Measurements from ENCODE around the gene HOXA6.

HOXA6 gene

DNA sequence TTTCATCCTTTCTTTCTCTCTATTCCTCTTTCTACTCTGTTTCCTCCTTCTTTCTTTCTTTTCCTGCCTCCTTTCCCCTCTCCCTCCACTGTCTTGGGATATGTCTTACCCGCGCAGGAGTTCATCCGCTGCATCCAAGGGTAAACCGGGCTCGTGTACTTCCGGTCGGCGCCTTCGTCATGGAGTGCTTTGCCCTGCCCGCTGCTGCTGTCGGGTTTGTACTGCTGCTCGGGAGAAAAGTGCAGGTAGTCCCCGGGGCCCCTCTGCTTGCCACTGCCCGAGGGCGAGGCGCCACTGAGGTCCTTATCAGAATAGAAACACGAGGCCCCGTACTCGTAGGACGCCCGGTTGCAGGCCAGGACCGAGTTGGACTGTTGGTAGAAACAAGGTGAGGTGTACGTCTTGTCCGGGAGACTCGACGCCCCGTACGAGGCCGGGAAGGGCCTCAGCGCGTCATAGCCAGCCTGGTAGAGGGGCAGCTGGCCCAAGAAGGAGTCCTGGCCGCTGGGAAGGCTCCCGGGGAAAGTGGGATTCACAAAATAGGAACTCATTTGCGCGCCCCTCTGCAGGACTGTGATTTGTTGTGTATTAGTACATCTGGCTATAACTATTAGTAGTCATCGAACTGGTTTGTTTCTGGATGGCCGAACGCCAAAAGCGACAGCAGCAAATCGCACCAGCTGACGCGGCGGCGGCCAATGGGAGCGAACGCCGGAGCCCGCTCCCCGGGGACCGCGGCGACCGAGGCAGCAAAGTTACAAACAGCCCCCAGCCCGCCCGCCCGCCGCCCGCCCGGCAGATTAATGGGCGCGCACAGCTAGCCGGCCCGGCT lies at the start of gene HOXA6:
Gene HOXA6 (minus strand): TSS at position 576 of the 832 bp plus-strand sequence. CDS start 25 bp downstream, at position 551.
- DNase-seq (ENCODE audit: low spot score): no peak

GRCh38 chr7:27196287-27196767 lies 48.8 kb upstream of the HOXA6 start:
- peak; percentile 68 for DNase-seq (ENCODE audit: low spot score)

- DNase-seq (ENCODE audit: low spot score): no peak
Measured at GRCh38 chr7:27194686-27195379, 47.3 kb upstream of the HOXA6 start.

DNA sequence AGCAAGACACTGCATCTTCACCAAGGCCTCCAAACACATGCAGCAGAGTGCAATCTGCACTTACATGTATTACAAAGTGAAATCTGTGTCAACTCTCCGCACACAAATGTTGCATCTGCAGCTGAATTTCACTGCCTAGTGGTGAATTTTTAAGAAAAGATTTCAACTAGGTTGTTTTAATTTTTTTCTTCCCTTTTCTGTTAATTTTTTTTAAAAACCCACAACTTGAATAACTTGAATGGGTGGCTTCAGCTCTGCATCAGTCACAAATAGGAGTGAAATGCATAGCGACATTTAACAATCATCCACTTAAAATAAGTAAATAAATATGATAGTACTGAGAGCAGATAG lies 46.4 kb upstream of the HOXA6 start:
- no peak for DNase-seq (ENCODE audit: low spot score)

- no peak for DNase-seq (ENCODE audit: low spot score)
Measured at GRCh38 chr7:27193335-27194001, 45.9 kb upstream of the HOXA6 start.

DNA sequence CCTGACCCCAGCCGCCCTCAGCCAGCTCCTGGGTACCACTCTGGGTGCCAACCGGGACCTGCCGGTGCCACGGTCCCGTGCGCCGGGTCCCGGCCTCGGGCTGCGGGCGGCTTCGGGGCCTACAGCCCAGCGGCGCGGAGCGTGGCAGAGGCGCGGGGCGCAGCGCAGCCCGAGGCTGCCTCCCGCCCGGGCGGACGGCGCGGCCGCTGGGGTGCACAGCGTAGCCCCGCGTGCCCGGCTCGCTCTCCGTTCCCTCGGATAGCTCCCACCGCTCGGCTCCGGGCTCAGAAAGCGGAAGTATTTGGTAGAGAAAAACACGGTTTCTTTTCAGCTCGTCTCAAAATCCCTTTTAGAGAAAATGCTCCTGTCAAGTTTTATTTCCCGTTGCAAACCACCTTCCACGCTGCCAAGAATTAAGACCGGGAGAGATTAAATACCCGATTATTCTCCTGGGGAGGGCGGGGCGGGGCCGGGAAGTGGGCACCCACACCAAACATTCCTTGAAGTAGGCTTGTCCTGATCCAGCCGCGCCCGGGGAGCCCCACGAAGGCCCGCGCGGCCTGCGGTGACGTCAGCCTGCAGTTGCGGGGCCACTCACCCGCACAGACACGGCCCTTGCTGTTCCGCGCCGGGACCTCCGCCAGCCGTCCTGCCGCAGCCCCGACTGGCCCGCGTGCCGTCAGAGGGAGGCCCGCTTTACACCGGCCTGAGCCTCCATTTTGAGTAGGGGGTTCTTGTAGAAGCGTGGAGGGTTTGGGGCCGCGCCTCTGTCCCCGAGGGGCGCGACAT lies 45.2 kb upstream of the HOXA6 start:
- no peak for DNase-seq (ENCODE audit: low spot score)

DNA sequence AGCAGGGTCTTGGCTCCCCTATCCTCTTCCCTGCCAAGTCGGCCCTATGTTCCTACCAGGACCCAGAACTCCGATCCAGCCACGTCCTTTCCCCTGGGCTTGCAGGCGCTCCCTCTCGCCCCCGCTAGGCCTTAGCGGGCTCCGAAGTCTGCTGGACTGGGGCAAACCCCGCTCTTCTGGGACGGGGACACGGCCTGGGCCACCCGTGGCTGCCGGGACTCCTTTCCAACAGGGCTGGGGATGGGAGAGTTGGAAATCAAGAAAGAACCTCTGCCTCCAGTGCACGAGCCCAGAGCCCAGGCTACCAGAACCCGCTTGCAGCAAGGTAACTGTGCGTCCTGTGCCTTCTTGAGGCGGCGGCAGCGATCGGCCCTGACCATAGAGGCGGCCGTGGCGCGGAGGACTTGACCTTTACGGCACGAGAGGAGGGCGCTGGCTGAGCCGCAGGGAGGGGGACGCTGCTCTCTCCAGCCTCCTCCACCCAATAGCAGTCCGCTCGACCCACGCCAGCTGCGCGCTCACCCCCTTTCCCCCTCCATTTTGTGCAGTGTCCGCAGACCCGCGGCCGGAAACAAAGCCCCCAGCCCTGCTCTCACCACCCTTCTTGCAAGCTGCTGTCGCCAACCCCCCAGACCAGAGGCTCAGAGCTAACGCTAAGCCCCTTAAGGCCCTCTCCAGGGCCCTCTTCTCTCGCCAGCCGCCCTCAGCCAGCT lies 44.4 kb upstream of the HOXA6 start:
- no peak for DNase-seq (ENCODE audit: low spot score)

GRCh38 chr7:27191161-27191731 lies 43.7 kb upstream of the HOXA6 start:
- no peak for DNase-seq (ENCODE audit: low spot score)

DNA sequence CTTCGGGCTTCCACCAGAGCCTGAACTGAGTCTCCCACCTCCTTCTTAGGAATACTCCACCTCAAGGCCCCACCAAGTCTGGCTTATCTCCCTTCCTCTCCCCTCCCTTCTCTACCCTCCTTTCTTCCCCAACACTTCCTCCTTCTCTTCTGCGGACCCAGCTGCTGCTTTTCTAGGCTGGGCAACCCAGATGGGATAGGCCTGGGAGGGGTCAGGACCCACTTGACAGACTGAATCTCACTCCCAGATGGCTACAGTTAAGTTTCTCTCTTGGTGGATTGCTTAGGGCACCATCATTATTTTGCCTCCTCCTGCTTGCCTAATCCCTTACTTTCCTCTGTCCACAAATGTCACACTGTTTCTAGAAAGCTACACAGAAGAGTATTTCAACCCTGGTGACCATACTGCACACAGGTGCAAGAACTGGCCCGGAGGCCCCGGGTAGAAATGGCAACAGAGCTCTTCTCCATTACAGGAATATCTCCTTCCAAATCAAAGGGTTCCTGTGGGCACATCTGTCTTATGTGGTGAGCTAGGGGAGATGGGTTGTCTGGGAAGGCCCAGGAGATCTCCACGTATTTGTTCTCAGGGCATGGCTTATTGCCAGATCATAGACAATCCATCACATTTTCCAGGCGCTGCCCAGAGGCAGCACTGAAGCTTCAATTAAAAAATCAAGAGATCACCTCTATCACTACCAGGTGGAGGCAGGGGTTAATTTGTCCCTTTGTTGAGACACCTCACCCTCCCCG lies 42.6 kb upstream of the HOXA6 start:
- DNase-seq (ENCODE audit: low spot score): no peak

DNA sequence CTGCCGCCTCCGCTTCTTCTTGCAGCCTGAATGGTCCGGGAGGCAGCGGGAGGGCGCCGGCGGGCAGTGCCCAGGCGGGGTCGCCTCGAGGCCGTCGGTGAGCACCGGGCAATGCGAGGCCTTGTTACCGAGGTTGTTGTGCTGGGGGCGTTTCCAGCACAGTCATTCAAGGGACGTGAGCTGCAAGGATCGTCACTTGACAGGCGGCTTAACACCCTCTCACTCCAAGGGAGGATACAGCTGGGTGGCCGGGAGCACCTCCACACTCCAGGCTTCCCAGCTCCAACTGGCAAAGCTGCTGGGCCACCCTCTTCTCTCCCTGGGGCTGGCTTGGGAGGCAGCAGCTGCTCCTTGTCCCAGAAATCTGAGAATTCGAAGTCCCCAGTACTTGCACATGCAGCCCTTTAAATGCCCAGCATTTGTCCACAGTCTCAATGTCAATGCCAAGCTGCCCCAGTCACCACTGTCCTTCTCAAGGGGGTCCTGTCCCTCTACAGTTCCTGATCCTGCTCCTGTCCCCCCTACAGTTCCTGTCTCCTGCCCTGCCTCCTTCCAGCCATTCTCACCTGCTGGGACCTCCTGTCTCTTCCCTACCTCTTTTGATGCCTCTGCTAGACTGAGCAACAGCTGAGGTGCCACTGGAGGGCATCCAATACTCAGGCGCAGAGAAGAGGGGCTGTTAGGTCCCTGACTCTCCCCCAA lies 41.9 kb upstream of the HOXA6 start:
- DNase-seq (ENCODE audit: low spot score): no peak

DNA sequence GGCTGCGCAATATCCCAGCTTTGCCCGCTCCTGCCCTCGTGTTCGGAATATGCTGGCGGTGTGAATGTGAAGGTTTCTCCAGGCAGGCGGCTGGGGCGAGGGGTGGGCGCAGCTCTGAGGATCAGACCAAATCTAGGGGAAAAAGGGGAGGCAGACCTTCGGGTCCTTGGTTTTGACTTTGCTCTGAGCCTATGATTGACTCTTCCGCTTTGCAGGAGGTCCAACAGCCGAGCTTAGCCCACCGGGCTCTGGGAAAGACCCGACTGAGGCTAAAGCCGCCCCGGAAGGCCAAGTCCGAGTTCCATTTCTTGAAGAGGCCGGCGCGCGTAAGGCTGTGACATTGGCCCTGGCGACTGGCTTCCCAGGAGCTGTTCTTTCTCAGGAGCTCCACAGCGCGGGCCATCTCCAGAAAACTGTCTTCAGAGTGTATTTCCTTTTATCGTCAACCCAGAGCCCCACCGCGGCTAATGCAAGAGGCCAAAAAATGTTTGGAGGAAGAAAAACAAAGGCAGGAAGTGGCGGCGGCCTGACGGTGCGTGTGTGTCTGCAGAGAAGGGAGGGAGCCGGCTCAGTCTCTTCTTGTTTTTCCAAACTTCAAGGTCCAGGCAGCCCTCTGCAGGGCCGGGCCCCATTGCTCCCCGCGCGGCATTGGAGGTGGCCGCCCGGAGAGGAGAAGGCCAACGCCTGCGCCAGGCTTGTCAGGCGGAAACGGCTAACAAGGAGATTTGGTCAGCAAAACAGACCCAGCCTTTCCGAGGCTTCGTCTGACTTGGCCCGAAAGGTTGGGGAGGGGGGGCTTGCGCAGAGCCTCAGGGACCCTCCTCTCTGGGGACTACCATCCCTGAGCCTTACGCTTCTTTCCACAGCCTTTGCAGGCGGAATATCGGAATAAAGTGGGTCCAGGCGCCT lies 41.1 kb upstream of the HOXA6 start:
- no peak for DNase-seq (ENCODE audit: low spot score)

DNA sequence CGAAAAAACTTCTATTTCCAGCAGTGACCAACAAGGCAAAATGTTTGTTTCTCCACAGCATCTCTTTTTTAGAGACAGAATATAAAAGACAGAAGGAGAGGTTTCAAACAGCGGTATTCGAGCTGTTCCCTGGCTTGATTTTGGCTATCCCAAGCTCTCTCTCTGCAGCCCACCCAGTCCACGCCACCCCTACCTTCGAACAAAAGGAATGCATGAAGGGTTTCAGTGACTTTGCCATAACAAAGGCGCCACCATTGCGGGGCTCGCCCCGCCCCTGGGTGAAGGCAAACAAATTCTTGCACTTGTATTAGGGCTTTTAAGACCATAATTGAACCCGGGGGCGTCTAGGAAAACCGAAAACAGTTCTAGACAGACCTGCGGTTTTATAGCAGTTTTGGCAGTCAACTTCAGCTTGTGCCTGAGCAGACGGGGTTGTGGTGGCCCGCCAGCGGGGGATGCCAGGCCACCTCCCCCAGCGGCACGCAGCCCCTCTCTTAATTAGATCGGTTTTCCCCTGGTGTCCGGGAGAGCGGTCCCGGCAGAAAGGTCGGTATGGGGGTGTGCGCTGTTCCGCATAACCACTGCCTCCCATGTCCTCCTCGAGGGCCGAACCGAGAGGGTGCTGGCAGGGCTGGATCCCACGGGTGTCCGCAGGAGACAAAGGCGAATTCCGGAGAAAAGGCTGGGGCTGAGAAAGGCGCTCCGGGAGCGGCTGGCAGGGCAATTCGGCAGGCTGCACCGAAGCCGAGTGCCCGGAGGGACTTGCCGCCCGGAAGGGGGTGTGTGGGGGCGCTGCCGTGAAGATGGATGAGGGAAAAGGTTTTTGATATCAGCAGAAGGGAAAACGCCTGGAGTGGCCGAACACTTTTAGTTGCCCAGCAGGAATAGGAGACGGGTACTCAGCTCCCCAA lies 40.2 kb upstream of the HOXA6 start:
- DNase-seq (ENCODE audit: low spot score): no peak

DNA sequence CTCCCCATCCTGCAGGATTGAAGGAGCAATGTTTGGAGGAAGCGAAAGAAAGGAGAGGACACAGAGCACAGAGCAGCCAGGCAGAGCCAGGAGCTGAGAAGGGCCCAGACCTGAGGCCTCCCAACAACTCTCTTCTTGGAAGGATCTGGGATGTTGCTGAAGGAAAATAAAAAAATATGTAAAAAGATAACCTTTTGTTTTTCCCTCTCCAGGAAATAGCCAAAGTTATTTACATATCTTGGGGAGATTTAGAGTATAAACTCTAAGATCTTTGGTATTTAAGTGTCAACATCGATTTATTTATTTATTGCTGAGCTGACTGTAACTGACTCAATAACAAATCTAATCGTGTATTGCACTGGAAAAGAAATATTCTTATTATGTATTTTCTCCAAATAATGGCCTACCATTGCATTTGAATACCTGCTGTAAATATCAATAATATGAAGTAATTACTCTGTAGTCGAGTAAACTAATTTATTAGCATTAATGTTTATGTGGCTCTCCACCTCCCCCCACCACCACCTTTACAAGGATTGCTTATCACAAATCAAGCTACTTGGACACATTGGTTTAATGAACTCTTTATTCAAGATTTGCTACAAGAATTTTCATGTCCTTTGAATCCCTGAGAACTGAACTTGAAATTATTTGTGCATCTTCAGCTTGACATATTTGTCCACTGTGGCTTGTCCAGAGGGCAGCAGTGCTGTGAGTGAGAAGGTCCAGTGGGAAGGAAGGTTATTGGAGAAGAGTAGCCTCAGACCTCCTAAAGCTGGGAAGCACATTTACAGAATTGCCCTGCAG lies 39.3 kb upstream of the HOXA6 start:
- DNase-seq (ENCODE audit: low spot score): no peak

GRCh38 chr7:27185854-27186667 lies 38.5 kb upstream of the HOXA6 start:
- DNase-seq (ENCODE audit: low spot score): no peak

DNA sequence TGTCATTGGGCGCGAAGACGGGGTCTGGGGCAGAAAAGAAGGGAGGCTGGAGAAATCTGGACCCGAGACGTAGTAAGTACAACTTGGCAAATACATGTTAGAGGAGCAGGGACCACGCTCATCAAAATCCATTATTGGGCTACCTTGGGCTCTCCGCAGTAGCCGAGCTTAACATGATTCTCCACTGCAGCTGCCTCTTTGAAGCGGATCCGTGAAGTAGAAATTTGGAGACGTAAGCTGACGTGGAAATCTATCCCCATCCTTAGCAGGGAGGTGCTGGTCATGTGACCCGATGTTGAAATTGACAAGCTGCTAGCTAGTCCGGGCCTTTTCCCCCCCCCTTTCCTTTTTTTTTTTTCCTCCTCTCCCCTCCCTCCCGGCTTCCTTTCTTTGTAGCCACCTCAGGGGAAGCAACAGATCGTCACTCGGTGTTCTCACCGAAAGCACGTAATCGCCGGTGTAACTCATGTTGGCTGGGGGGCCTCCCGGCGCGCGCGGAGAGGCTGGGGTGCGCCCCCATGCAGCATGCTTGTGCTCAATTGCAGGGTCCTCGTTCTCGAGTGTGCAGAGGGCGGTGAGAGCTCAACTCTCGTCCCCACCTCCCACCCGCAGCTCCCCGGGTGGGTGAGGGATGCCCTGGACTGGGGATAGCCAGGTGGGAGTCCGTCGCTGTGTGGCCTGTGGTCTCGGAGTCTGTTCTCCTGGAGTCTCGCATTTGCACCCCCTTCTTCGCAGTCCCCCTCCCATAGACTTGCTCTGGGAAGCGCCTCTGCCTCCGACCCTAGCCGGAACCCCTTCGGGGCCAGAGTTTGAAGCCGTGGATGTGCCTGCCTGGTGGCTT lies 37.7 kb upstream of the HOXA6 start, which contains the start of gene HOXA11:
Gene HOXA11 (minus strand): TSS at position 220 of the 841 bp plus-strand sequence. CDS start 88 bp downstream, at position 132.
- DNase-seq (ENCODE audit: low spot score): no peak

Data from hepatic stellate cell (primary cell).